GM21515 (cell line): ENCODE data around the gene RHEB.

Source experiments
- ATAC-seq: cut with Tn5 transposase; IDR thresholded peaks from one replicate; pipeline ENCODE4 v1.9.1; 2021; ENCODE audit not compliant: unreplicated experiment

RHEB gene

GRCh38 chr7:151504715-151505326 is 14.9 kb downstream of the RHEB start:
- no peak for ATAC-seq

GRCh38 chr7:151503902-151504714 is 15.6 kb downstream of the RHEB start:
- no peak for ATAC-seq

GRCh38 chr7:151501676-151502075 is 18.0 kb downstream of the RHEB start:
- no peak for ATAC-seq

- no peak for ATAC-seq
Observed at GRCh38 chr7:151498495-151498894, 21.2 kb downstream of the RHEB start.

- no peak for ATAC-seq
Observed at GRCh38 chr7:151497306-151497871, 22.3 kb downstream of the RHEB start.

- no peak for ATAC-seq
Observed at GRCh38 chr7:151495360-151495759, 24.3 kb downstream of the RHEB start.

GRCh38 chr7:151494298-151495284 is 25.1 kb downstream of the RHEB start:
- no peak for ATAC-seq

GRCh38 chr7:151493083-151493482 is 26.6 kb downstream of the RHEB start:
- no peak for ATAC-seq

GRCh38 chr7:151491859-151492258 is 27.8 kb downstream of the RHEB start:
- ATAC-seq = no peak

- no peak for ATAC-seq
Observed at GRCh38 chr7:151490456-151491105, 29.1 kb downstream of the RHEB start.

- ATAC-seq = no peak
Observed at GRCh38 chr7:151489498-151489897, 30.2 kb downstream of the RHEB start.

GRCh38 chr7:151488096-151488495 is 31.6 kb downstream of the RHEB start:
- no peak for ATAC-seq

GRCh38 chr7:151487228-151487627 is 32.5 kb downstream of the RHEB start:
- ATAC-seq = no peak

GRCh38 chr7:151486074-151486473 is 33.6 kb downstream of the RHEB start:
- ATAC-seq = no peak

- no peak for ATAC-seq
Observed at GRCh38 chr7:151484971-151485707, 34.6 kb downstream of the RHEB start.

- no peak for ATAC-seq
Observed at GRCh38 chr7:151483711-151483983, 36.0 kb downstream of the RHEB start.

- ATAC-seq = no peak
Observed at GRCh38 chr7:151482883-151483710, 36.6 kb downstream of the RHEB start.

- no peak for ATAC-seq
Observed at GRCh38 chr7:151481650-151482505, 37.8 kb downstream of the RHEB start.
